Neural progenitor cell (in vitro differentiated cells): ENCODE results near the gene C6orf132.

Experiments used
- CTCF ChIP-seq: fragments of 200-600 bp; sonication (generic); IDR thresholded peaks from 2 replicates; pipeline ENCODE4 v1.5.1; 2017; ENCODE audit warnings: antibody characterized with exemption, mild to moderate bottlenecking
- EZH2 ChIP-seq: fragments of 200-600 bp; sonication (generic); IDR thresholded peaks from 2 replicates; pipeline ENCODE4 v1.6.1; 2017; ENCODE audit warnings: antibody characterized with exemption, mild to moderate bottlenecking, moderate library complexity

- TF ChIP-seq EZH2 (no peak), CTCF (no peak)
These were observed 18.9 kb downstream of the C6orf132 start for GRCh38 chr6:42123379-42124103.
